Measurements from ENCODE around the gene TMEM108. TPM values are rescaled to one million over a fixed set of nuclear protein-coding genes. Genes with fewer than 3 reads are reported as not detected.

Gene TMEM108
- total RNA-seq, 2 experiments from 2014 or later = not detected

GRCh38 chr3:133196527-133196926 lies 158.3 kb downstream of the TMEM108 start:
- no peaks in the 10 kb centered on the region for H3K9me3 ChIP-seq (ENCODE audit: low read length)
- no peaks in the 10 kb centered on the region for H3K36me3 ChIP-seq (ENCODE audit: insufficient read depth, low read length)
- no peak overlapping the region for H3K4me2 ChIP-seq (ENCODE audit: low read length)
- TF ChIP-seq CTCF (conservative IDR thresholded peaks at IDR 0.05; ENCODE audit: low read length) = no peak
- TF ChIP-seq EZH2phosphoT487 (IDR thresholded peaks at IDR 0.05; ENCODE audit: borderline replicate concordance, low read depth, low read length) = no peak
- ChIA-PET POLR2A (interaction anchor here (1.2 kb wide), 1 partner anchor 11 kb away, joined by 4 read pairs; no protein-coding TSS in a partner anchor), CTCF (ENCODE audit: unreplicated experiment) (no interaction called here)
- no TSS peak for BruUV-seq (replicated peaks)
- no peak overlapping the region for H2AFZ ChIP-seq (ENCODE audit: low read length)
- no peak overlapping the region for H3K27ac ChIP-seq (ENCODE audit: low read depth, low read length, poor library complexity, severe bottlenecking)
- H3K4me1 ChIP-seq (ENCODE audit: insufficient read depth, low read length, poor library complexity, severe bottlenecking) = no peaks in the 10 kb centered on the region
- no peaks in the 10 kb centered on the region for H3K79me2 ChIP-seq (ENCODE audit: insufficient read depth, low read depth, low read length)
- intact Hi-C loops (cut with micrococcal nuclease; ENCODE audit: unreplicated experiment) = no loop called here
- DNase-seq (ENCODE audit: low spot score) = no peak
- H3K9me2 ChIP-seq (ENCODE audit: insufficient read depth, low read length) = no peaks in the 10 kb centered on the region
- no peaks in the 10 kb centered on the region for H4K20me1 ChIP-seq (ENCODE audit: insufficient read depth, low read length)
- H3K4me3 ChIP-seq (ENCODE audit: low read depth, low read length, poor library complexity, severe bottlenecking) = no peak overlapping the region

- CTCF ChIA-PET (ENCODE audit: unreplicated experiment) = no interaction called here
Measured at GRCh38 chr3:133197619-133198018, 159.4 kb downstream of the TMEM108 start.

More at GRCh38 chr3:133197619-133198018, 159.4 kb downstream of the TMEM108 start:
- POLR2A ChIA-PET = interaction anchor here (0.9 kb wide), 1 partner anchor 13 kb away, joined by 4 read pairs; no protein-coding TSS in a partner anchor
- no peak for DNase-seq (ENCODE audit: low spot score)
- Histone ChIP-seq H3K4me1 (ENCODE audit: insufficient read depth, low read length, poor library complexity, severe bottlenecking) (no peaks in the 10 kb centered on the region), H3K4me3 (ENCODE audit: low read depth, low read length, poor library complexity, severe bottlenecking) (no peak overlapping the region), H3K4me2 (ENCODE audit: low read length) (no peak overlapping the region), H3K27ac (ENCODE audit: low read depth, low read length, poor library complexity, severe bottlenecking) (no peak overlapping the region), H3K9me2 (ENCODE audit: insufficient read depth, low read length) (no peaks in the 10 kb centered on the region), H3K36me3 (ENCODE audit: insufficient read depth, low read length) (no peaks in the 10 kb centered on the region), H4K20me1 (ENCODE audit: insufficient read depth, low read length) (no peaks in the 10 kb centered on the region), H3K79me2 (ENCODE audit: insufficient read depth, low read depth, low read length) (no peaks in the 10 kb centered on the region), H2AFZ (ENCODE audit: low read length) (no peak overlapping the region), H3K9me3 (ENCODE audit: low read length) (no peaks in the 10 kb centered on the region)
- TF ChIP-seq CTCF (conservative IDR thresholded peaks at IDR 0.05; ENCODE audit: low read length) (no peak), EZH2phosphoT487 (IDR thresholded peaks at IDR 0.05; ENCODE audit: borderline replicate concordance, low read depth, low read length) (no peak)
- no TSS peak for BruUV-seq (replicated peaks)
- intact Hi-C loops (cut with micrococcal nuclease; ENCODE audit: unreplicated experiment) = no loop called here
